SK-N-SH treated with all-trans-retinoic acid at 6 μM for 48 hours (cell line): ENCODE measurements around the gene SLC25A33.
A peak's percentile ranks its signal among the peaks of the same experiment; 100 is the strongest.

Experiments used
- ATAC-seq: fragments of 200-7000 bp; cut with Tn5 transposase; 3 replicates; pipeline ENCODE4 v1.9.1; 2020; ENCODE audit warnings: mild to moderate bottlenecking, moderate library complexity
- ARNTL ChIP-seq: fragments of 450-650 bp; formaldehyde crosslinking; IDR thresholded peaks from 2 replicates; pipeline ENCODE4 v1.5.0; 2020; ENCODE audit warnings: low read depth, mild to moderate bottlenecking, moderate library complexity, borderline replicate concordance
- BACH2 ChIP-seq: fragments of 250-450 bp; sonication (Bioruptor Pico); IDR thresholded peaks from 2 replicates; pipeline ENCODE4 v1.9.0; 2021; ENCODE audit warnings: mild to moderate bottlenecking, borderline replicate concordance
- CSDC2 ChIP-seq: fragments of 250-450 bp; sonication (Bioruptor Pico); IDR thresholded peaks from 2 replicates; pipeline ENCODE4 v1.5.0; 2020; ENCODE audit warnings: mild to moderate bottlenecking, moderate library complexity
- GLIS3 ChIP-seq: fragments of 250-450 bp; sonication (Bioruptor Pico); IDR thresholded peaks from 2 replicates; pipeline ENCODE4 v1.5.0; 2020; ENCODE audit warnings: mild to moderate bottlenecking, moderate library complexity
- ISL1 ChIP-seq: fragments of 250-450 bp; sonication (Bioruptor Pico); IDR thresholded peaks from 2 replicates; pipeline ENCODE4 v2.1.2; 2022; ENCODE audit warnings: mild to moderate bottlenecking, moderate library complexity
- OSR1 ChIP-seq: fragments of 250-450 bp; sonication (Bioruptor Pico); IDR thresholded peaks from 2 replicates; pipeline ENCODE4 v1.8.0; 2022; ENCODE audit warnings: moderate library complexity, mild to moderate bottlenecking, inconsistent platforms
- PPARA ChIP-seq: fragments of 250-450 bp; sonication (Bioruptor Pico); IDR thresholded peaks from 2 replicates; pipeline ENCODE4 v1.5.0; 2020; ENCODE audit warnings: mild to moderate bottlenecking, borderline replicate concordance
- RARB ChIP-seq: fragments of 250-450 bp; sonication (Bioruptor Pico); IDR thresholded peaks from 2 replicates; pipeline ENCODE4 v1.8.0; 2021; ENCODE audit warnings: mild to moderate bottlenecking, moderate library complexity
- SNAI2 ChIP-seq: fragments of 250-450 bp; sonication (Bioruptor Pico); IDR thresholded peaks from 2 replicates; pipeline ENCODE4 v1.5.0; 2020; ENCODE audit warnings: mild to moderate bottlenecking, moderate library complexity
- TOX ChIP-seq: fragments of 250-450 bp; sonication (Bioruptor Pico); IDR thresholded peaks from 2 replicates; pipeline ENCODE4 v1.8.0; 2021; ENCODE audit warnings: mild to moderate bottlenecking, moderate library complexity, borderline replicate concordance
- ZC3H10 ChIP-seq: fragments of 250-450 bp; sonication (Bioruptor Pico); IDR thresholded peaks from 2 replicates; pipeline ENCODE4 v1.5.1; 2021; ENCODE audit warnings: mild to moderate bottlenecking, moderate library complexity
- ZFP3 ChIP-seq: fragments of 250-450 bp; sonication (Bioruptor Pico); IDR thresholded peaks from 2 replicates; pipeline ENCODE4 v1.5.0; 2020; ENCODE audit warnings: mild to moderate bottlenecking, moderate library complexity
- ZNF565 ChIP-seq: fragments of 450-650 bp; formaldehyde crosslinking; conservative IDR thresholded peaks from 2 replicates; pipeline ENCODE4 v1.5.0; 2020; ENCODE audit warnings: low read depth, mild to moderate bottlenecking, moderate library complexity
- ZNF70 ChIP-seq: fragments of 450-650 bp; formaldehyde crosslinking; IDR thresholded peaks from 2 replicates; pipeline ENCODE4 v1.5.0; 2020; ENCODE audit warnings: mild to moderate bottlenecking, moderate library complexity
- ZNF8 ChIP-seq: fragments of 450-650 bp; formaldehyde crosslinking; IDR thresholded peaks from 2 replicates; pipeline ENCODE4 v1.5.0; 2020; ENCODE audit warnings: mild to moderate bottlenecking, moderate library complexity
- TF ChIP-seq, protein P1 (sequence below): fragments of 250-450 bp; sonication (Bioruptor Pico); IDR thresholded peaks from 2 replicates; pipeline ENCODE4 v1.5.1; 2021; ENCODE audit warnings: mild to moderate bottlenecking, moderate library complexity
- TF ChIP-seq, protein P2 (sequence below): fragments of 250-450 bp; sonication (Bioruptor Pico); IDR thresholded peaks from 2 replicates; pipeline ENCODE4 v1.5.1; 2020; ENCODE audit warnings: low read depth, mild to moderate bottlenecking, moderate library complexity
- TF ChIP-seq, protein P3 (sequence below): fragments of 250-450 bp; sonication (Bioruptor Pico); IDR thresholded peaks from 2 replicates; pipeline ENCODE4 v1.5.0; 2020; ENCODE audit warnings: mild to moderate bottlenecking, moderate library complexity
- TF ChIP-seq, protein P4 (sequence below): fragments of 250-450 bp; sonication (Bioruptor Pico); IDR thresholded peaks from 2 replicates; pipeline ENCODE4 v1.8.0; 2021; ENCODE audit warnings: low read depth, mild to moderate bottlenecking, moderate library complexity, borderline replicate concordance

Gene SLC25A33

DNA sequence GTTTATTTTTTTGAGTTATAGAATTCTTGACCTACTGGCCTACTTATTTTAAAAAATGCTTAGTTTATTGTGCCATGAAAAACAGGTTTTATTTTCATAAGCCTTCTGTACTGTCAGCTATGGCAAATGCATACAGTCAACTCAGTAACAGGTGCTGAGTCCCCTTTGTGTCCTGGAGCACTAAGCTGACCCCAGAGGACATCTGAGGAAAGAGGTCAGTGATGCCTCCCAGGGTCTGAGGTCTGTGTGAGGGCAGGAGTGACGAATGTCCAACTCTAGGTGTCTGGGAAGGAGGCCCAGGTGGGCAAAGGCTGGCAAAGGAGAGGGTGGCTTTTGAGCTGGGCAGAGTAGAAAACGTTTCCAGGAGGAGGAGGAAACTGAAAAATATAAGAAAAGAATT is 41.7 kb downstream of the SLC25A33 start:
- ATAC-seq: no peak
- TF ChIP-seq ISL1 (CRISPR knock-in tag) (no peak), RARB (CRISPR knock-in tag) (no peak), GLIS3 (CRISPR knock-in tag) (no peak), TOX (CRISPR knock-in tag) (no peak), ZFP3 (no peak), ZNF8 (CRISPR knock-in tag) (no peak), ZC3H10 (CRISPR knock-in tag) (no peak), ARNTL (CRISPR knock-in tag) (no peak), ZNF565 (CRISPR knock-in tag) (no peak), ZNF70 (CRISPR knock-in tag) (no peak)
- TF ChIP-seq, protein P1, sequence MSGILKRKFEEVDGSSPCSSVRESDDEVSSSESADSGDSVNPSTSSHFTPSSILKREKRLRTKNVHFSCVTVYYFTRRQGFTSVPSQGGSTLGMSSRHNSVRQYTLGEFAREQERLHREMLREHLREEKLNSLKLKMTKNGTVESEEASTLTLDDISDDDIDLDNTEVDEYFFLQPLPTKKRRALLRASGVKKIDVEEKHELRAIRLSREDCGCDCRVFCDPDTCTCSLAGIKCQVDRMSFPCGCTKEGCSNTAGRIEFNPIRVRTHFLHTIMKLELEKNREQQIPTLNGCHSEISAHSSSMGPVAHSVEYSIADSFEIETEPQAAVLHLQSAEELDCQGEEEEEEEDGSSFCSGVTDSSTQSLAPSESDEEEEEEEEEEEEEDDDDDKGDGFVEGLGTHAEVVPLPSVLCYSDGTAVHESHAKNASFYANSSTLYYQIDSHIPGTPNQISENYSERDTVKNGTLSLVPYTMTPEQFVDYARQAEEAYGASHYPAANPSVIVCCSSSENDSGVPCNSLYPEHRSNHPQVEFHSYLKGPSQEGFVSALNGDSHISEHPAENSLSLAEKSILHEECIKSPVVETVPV (CRISPR knock-in tag): no peak
- TF ChIP-seq, protein P2, sequence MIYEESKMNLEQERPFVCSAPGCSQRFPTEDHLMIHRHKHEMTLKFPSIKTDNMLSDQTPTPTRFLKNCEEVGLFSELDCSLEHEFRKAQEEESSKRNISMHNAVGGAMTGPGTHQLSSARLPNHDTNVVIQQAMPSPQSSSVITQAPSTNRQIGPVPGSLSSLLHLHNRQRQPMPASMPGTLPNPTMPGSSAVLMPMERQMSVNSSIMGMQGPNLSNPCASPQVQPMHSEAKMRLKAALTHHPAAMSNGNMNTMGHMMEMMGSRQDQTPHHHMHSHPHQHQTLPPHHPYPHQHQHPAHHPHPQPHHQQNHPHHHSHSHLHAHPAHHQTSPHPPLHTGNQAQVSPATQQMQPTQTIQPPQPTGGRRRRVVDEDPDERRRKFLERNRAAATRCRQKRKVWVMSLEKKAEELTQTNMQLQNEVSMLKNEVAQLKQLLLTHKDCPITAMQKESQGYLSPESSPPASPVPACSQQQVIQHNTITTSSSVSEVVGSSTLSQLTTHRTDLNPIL (CRISPR knock-in tag): no peak
- TF ChIP-seq, all 23 proteins: peak for 0

DNA sequence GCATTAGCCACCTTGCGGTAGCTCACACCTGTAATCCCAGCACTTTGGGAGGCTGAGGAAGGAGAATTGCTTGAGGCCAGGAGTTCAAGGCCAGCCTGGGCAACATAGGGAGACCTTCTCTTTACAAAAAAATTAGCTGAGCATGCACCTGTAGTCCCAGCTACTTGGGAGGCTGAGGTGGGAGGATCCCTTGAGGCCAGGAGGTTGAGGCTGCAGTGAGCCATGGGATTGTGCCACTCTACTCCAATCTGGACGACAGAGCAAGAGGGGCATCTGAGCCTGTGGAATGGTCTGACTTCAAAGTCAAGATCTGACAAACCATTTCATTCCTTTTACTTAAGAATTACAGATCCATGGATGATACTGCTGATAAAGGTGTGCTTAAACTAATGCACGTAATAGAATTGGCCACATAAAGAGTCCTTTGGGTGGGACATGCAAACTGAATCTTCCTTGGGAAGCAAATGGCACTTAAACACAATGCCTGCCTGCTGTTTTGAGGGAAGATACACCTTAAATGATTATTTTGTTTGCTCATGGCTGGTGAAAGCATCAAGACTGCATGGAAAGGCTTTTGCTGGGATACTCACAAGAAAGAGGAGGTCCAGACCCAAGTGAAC is 47.0 kb downstream of the SLC25A33 start:
- ATAC-seq: no peak
- TF ChIP-seq ARNTL (CRISPR knock-in tag): no peak
- no peak for TF ChIP-seq ZNF8 (CRISPR knock-in tag)
- TF ChIP-seq OSR1: no peak
- TF ChIP-seq SNAI2 (CRISPR knock-in tag): no peak
- no peak for TF ChIP-seq ZC3H10 (CRISPR knock-in tag)
- no peak for TF ChIP-seq TOX (CRISPR knock-in tag)
- TF ChIP-seq, protein P3, sequence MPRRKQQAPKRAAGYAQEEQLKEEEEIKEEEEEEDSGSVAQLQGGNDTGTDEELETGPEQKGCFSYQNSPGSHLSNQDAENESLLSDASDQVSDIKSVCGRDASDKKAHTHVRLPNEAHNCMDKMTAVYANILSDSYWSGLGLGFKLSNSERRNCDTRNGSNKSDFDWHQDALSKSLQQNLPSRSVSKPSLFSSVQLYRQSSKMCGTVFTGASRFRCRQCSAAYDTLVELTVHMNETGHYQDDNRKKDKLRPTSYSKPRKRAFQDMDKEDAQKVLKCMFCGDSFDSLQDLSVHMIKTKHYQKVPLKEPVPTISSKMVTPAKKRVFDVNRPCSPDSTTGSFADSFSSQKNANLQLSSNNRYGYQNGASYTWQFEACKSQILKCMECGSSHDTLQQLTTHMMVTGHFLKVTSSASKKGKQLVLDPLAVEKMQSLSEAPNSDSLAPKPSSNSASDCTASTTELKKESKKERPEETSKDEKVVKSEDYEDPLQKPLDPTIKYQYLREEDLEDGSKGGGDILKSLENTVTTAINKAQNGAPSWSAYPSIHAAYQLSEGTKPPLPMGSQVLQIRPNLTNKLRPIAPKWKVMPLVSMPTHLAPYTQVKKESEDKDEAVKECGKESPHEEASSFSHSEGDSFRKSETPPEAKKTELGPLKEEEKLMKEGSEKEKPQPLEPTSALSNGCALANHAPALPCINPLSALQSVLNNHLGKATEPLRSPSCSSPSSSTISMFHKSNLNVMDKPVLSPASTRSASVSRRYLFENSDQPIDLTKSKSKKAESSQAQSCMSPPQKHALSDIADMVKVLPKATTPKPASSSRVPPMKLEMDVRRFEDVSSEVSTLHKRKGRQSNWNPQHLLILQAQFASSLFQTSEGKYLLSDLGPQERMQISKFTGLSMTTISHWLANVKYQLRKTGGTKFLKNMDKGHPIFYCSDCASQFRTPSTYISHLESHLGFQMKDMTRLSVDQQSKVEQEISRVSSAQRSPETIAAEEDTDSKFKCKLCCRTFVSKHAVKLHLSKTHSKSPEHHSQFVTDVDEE (CRISPR knock-in tag): no peak
- TF ChIP-seq, protein P4, sequence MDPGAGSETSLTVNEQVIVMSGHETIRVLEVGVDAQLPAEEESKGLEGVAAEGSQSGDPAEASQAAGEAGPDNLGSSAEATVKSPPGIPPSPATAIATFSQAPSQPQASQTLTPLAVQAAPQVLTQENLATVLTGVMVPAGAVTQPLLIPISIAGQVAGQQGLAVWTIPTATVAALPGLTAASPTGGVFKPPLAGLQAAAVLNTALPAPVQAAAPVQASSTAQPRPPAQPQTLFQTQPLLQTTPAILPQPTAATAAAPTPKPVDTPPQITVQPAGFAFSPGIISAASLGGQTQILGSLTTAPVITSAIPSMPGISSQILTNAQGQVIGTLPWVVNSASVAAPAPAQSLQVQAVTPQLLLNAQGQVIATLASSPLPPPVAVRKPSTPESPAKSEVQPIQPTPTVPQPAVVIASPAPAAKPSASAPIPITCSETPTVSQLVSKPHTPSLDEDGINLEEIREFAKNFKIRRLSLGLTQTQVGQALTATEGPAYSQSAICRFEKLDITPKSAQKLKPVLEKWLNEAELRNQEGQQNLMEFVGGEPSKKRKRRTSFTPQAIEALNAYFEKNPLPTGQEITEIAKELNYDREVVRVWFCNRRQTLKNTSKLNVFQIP (CRISPR knock-in tag): no peak
- TF ChIP-seq GLIS3 (CRISPR knock-in tag): no peak
- no peak for TF ChIP-seq BACH2 (CRISPR knock-in tag)
- TF ChIP-seq ISL1 (CRISPR knock-in tag): no peak
- TF ChIP-seq ZFP3: no peak
- TF ChIP-seq, protein P1 (CRISPR knock-in tag): no peak

DNA sequence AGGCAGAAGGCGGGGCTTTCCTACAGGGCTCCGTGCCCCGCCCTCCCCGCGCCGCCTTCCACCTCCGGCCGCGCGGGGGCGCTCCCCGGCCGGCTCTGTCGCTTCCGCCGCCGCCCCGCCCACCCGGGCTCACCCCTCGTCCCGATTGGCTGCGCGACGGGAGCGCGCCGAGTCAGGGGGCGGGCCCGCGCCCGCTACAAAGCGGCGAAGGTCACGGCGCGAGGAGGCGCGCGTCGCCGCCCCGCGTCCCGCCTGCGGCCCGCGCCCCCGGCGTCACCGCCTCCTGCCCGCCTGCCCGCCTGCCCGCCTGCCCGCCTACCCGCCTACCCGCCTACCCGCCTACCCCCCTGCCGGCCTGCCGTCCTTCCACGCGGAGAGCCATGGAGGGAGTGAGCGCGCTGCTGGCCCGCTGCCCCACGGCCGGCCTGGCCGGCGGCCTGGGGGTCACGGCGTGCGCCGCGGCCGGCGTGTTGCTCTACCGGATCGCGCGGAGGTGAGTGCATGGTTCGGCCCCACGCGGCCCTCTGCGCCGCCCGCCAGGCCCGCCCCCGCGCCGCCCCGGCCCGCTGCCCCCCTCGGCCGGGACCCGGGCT is 49.4 kb downstream of the SLC25A33 start, which contains the start of gene TMEM201:
TSS of gene TMEM201 (plus strand) at position 361 of the 593 bp plus-strand sequence. CDS start at position 381, 20 bp downstream.
- TF ChIP-seq TOX (CRISPR knock-in tag) (no peak), CSDC2 (CRISPR knock-in tag) (0 out of 2 replicates have a peak, but pooled peaks have one; percentile 31), PPARA (CRISPR knock-in tag) (no peak), ZNF70 (CRISPR knock-in tag) (no peak), ARNTL (CRISPR knock-in tag) (no peak), ISL1 (CRISPR knock-in tag) (no peak)
- TF ChIP-seq, all 23 proteins: peak for 1
- ATAC-seq: peak; percentile 82
